Activated T-cell treated with anti-CD3 and anti-CD28 coated beads, Interleukin-2, amount 50 U/mL, for 4 hours (primary cell): ENCODE measurements around the gene EEF1A2. TPM values are rescaled to one million over a fixed set of nuclear protein-coding genes. Genes with fewer than 3 reads are reported as not detected.

Experiments used
- ATAC-seq, 2 donors: fragments of 200-7000 bp; cut with Tn5 transposase; one replicate each; pipeline ENCODE4 v1.10.0; 2021
- DNase-seq: peaks from one replicate; pipeline ENCODE4 v3.0.0-alpha.2; 2020
- H3K27me3 Mint-ChIP-seq: one replicate; pipeline ENCODE4 v1.8.0; 2021; ENCODE audit warnings: low read depth, mixed read lengths
- H3K36me3 Mint-ChIP-seq: one replicate; pipeline ENCODE4 v1.8.0; 2022; ENCODE audit warnings: mixed read lengths; ENCODE audit not compliant: insufficient read depth
- H3K4me1 Mint-ChIP-seq: one replicate; pipeline ENCODE4 v1.8.0; 2021; ENCODE audit warnings: low read depth, mixed read lengths
- H3K4me3 Mint-ChIP-seq: one replicate; pipeline ENCODE4 v1.8.0; 2021; ENCODE audit warnings: mild to moderate bottlenecking, moderate library complexity, mixed read lengths
- H3K9me3 Mint-ChIP-seq: one replicate; pipeline ENCODE4 v1.8.0; 2021; ENCODE audit warnings: mixed read lengths
- total RNA-seq, 3 donors: library from RNA; stranded (reverse); gene quantifications; one replicate each; pipeline ENCODE4 v1.2.1, GENCODE V29; 2021

The EEF1A2 gene
- total RNA-seq, 3 donors from 2014 or later: 0.63 to 0.96 (median 0.74) TPM

GRCh38 chr20:63531686-63532448 is 33.0 kb upstream of the EEF1A2 start:
- Mint-ChIP-seq H3K36me3 (no peaks in the 10 kb centered on the region), H3K9me3 (no peaks in the 10 kb centered on the region), H3K4me1 (peaks cover 4% of the 10 kb centered on the region), H3K4me3 (no peak overlapping the region), H3K27me3 (no peaks in the 10 kb centered on the region)
- no peak for ATAC-seq
- no peak for DNase-seq

GRCh38 chr20:63530788-63531160 is 31.9 kb upstream of the EEF1A2 start:
- ATAC-seq (no peak), DNase-seq (no peak)
- Mint-ChIP-seq H3K9me3 (no peaks in the 10 kb centered on the region), H3K4me1 (peaks cover 2% of the 10 kb centered on the region), H3K27me3 (no peaks in the 10 kb centered on the region), H3K4me3 (no peak overlapping the region), H3K36me3 (no peaks in the 10 kb centered on the region)

GRCh38 chr20:63529861-63530787 is 31.2 kb upstream of the EEF1A2 start:
- no peaks in the 10 kb centered on the region for H3K36me3 Mint-ChIP-seq
- H3K4me1 Mint-ChIP-seq: peaks cover 2% of the 10 kb centered on the region
- H3K27me3 Mint-ChIP-seq: no peaks in the 10 kb centered on the region
- ATAC-seq (no peak), DNase-seq (no peak)
- H3K4me3 Mint-ChIP-seq: no peak overlapping the region
- no peaks in the 10 kb centered on the region for H3K9me3 Mint-ChIP-seq

- ATAC-seq: no peak
- no peak overlapping the region for H3K4me3 Mint-ChIP-seq
- no peak for DNase-seq
- peaks cover 4% of the 10 kb centered on the region for H3K4me1 Mint-ChIP-seq
- no peaks in the 10 kb centered on the region for H3K9me3 Mint-ChIP-seq
- H3K27me3 Mint-ChIP-seq: no peaks in the 10 kb centered on the region
- H3K36me3 Mint-ChIP-seq: no peaks in the 10 kb centered on the region
Observed at GRCh38 chr20:63529180-63529860, 30.4 kb upstream of the EEF1A2 start.

- H3K4me1 Mint-ChIP-seq: peaks cover 10% of the 10 kb centered on the region
- H3K36me3 Mint-ChIP-seq: peaks cover 7% of the 10 kb centered on the region
- H3K4me3 Mint-ChIP-seq: no peak overlapping the region
- no peaks in the 10 kb centered on the region for H3K9me3 Mint-ChIP-seq
- ATAC-seq (no peak), DNase-seq (no peak)
- H3K27me3 Mint-ChIP-seq: no peaks in the 10 kb centered on the region
Observed at GRCh38 chr20:63527184-63527583, 28.3 kb upstream of the EEF1A2 start.

GRCh38 chr20:63525971-63526370 is 27.1 kb upstream of the EEF1A2 start:
- H3K4me1 Mint-ChIP-seq: peaks cover 11% of the 10 kb centered on the region
- no peak for DNase-seq
- H3K36me3 Mint-ChIP-seq: peaks cover 7% of the 10 kb centered on the region
- H3K4me3 Mint-ChIP-seq: no peak overlapping the region
- no peaks in the 10 kb centered on the region for H3K9me3 Mint-ChIP-seq
- ATAC-seq: no peak
- no peaks in the 10 kb centered on the region for H3K27me3 Mint-ChIP-seq

GRCh38 chr20:63525185-63525584 is 26.3 kb upstream of the EEF1A2 start:
- H3K4me3 Mint-ChIP-seq: no peak overlapping the region
- H3K9me3 Mint-ChIP-seq: no peaks in the 10 kb centered on the region
- ATAC-seq (no peak), DNase-seq (no peak)
- peaks cover 11% of the 10 kb centered on the region for H3K4me1 Mint-ChIP-seq
- H3K27me3 Mint-ChIP-seq: no peaks in the 10 kb centered on the region
- peaks cover 7% of the 10 kb centered on the region for H3K36me3 Mint-ChIP-seq

- no peaks in the 10 kb centered on the region for H3K9me3 Mint-ChIP-seq
- peak overlapping the region; percentile 11 for H3K4me3 Mint-ChIP-seq
- H3K4me1 Mint-ChIP-seq: peaks cover 15% of the 10 kb centered on the region
- H3K36me3 Mint-ChIP-seq: peaks cover 7% of the 10 kb centered on the region
- H3K27me3 Mint-ChIP-seq: no peaks in the 10 kb centered on the region
- no peak for ATAC-seq
- DNase-seq: no peak
Observed at GRCh38 chr20:63522981-63523611, 24.2 kb upstream of the EEF1A2 start.

GRCh38 chr20:63522091-63522868 is 23.4 kb upstream of the EEF1A2 start:
- Mint-ChIP-seq H3K4me1 (peaks cover 15% of the 10 kb centered on the region), H3K4me3 (peak overlapping the region; percentile 54), H3K9me3 (no peaks in the 10 kb centered on the region), H3K36me3 (peaks cover 7% of the 10 kb centered on the region), H3K27me3 (no peaks in the 10 kb centered on the region)
- no peak for ATAC-seq
- DNase-seq: no peak

GRCh38 chr20:63521602-63522001 is 22.7 kb upstream of the EEF1A2 start:
- DNase-seq (no peak), ATAC-seq (no peak)
- H3K9me3 Mint-ChIP-seq: no peaks in the 10 kb centered on the region
- peaks cover 15% of the 10 kb centered on the region for H3K4me1 Mint-ChIP-seq
- peak overlapping the region; percentile 82 for H3K4me3 Mint-ChIP-seq
- H3K36me3 Mint-ChIP-seq: peaks cover 7% of the 10 kb centered on the region
- H3K27me3 Mint-ChIP-seq: no peaks in the 10 kb centered on the region

GRCh38 chr20:63520934-63521601 is 22.2 kb upstream of the EEF1A2 start:
- no peaks in the 10 kb centered on the region for H3K9me3 Mint-ChIP-seq
- DNase-seq (peak; percentile 55), ATAC-seq (peak; percentile 69 to 73)
- H3K4me3 Mint-ChIP-seq: peak overlapping the region; percentile 82
- H3K4me1 Mint-ChIP-seq: peaks cover 15% of the 10 kb centered on the region
- no peaks in the 10 kb centered on the region for H3K27me3 Mint-ChIP-seq
- H3K36me3 Mint-ChIP-seq: peaks cover 7% of the 10 kb centered on the region

- Mint-ChIP-seq H3K9me3 (no peaks in the 10 kb centered on the region), H3K27me3 (peaks cover 2% of the 10 kb centered on the region), H3K4me3 (peak within 1 kb of the TSS; percentile 82), H3K4me1 (peaks cover 15% of the 10 kb centered on the region), H3K36me3 (peaks cover 7% of the 10 kb centered on the region)
- ATAC-seq (peak; percentile 88 to 91), DNase-seq (peak; percentile 81)
Observed at GRCh38 chr20:63520504-63520933, 21.6 kb upstream of the EEF1A2 start, which contains the start of gene PPDPF. TSS of gene PPDPF (plus strand) at chr20:63520765. CDS start at chr20:63521309, 544 bp downstream.
